Omental fat pad (tissue), 4 donors: ENCODE data around the gene SF1. TPM values are rescaled to one million over a fixed set of nuclear protein-coding genes. Genes with fewer than 3 reads are reported as not detected.

ENCODE experiments used
- ATAC-seq: fragments of 150-250 bp; one replicate; pipeline ENCODE4 v1.9.1; 2016; ENCODE audit warnings: mild to moderate bottlenecking, moderate library complexity; ENCODE audit not compliant: low FRiP score
- DNase-seq: peaks from one replicate; pipeline ENCODE4 v3.0.0-alpha.2; 2019; ENCODE audit warnings: low spot score
- CTCF ChIP-seq, 3 donors: fragments of 450-650 bp; IDR thresholded peaks; one replicate each; pipeline ENCODE4 v1.5.1; 2016 to 2017; ENCODE audit warnings: antibody characterized with exemption in 3 of 3, mild to moderate bottlenecking in 3 of 3, moderate library complexity in 2 of 3
- total RNA-seq, 4 donors: library from RNA; depleted of rRNA; stranded (reverse); fragments of >200 nt; gene quantifications; one replicate each; pipeline ENCODE4 v1.1.0, GENCODE V29; 2016

SF1 gene
- total RNA-seq, 4 donors from 2014 or later = 209 to 411 (median 320) TPM

GRCh38 chr11:64753380-64754123 lies 24.8 kb downstream of the SF1 start:
- no peak for TF ChIP-seq CTCF (IDR thresholded peaks at IDR 0.05)
- no peak for DNase-seq
- ATAC-seq = no peak

- TF ChIP-seq CTCF (IDR thresholded peaks at IDR 0.05) = no peak
- DNase-seq (no peak), ATAC-seq (no peak)
Measured at GRCh38 chr11:64753019-64753379, 25.3 kb downstream of the SF1 start.

- DNase-seq (no peak), ATAC-seq (no peak)
- no peak for TF ChIP-seq CTCF (IDR thresholded peaks at IDR 0.05)
Measured at GRCh38 chr11:64752175-64752970, 26.0 kb downstream of the SF1 start.

- DNase-seq (no peak), ATAC-seq (no peak)
- TF ChIP-seq CTCF (IDR thresholded peaks at IDR 0.05) = no peak
Measured at GRCh38 chr11:64751580-64751979, 26.8 kb downstream of the SF1 start.

- TF ChIP-seq CTCF (IDR thresholded peaks at IDR 0.05) = no peak
- DNase-seq (no peak), ATAC-seq (no peak)
Measured at GRCh38 chr11:64751136-64751535, 27.2 kb downstream of the SF1 start.

- no peak for TF ChIP-seq CTCF (IDR thresholded peaks at IDR 0.05)
- no peak for DNase-seq
Measured at GRCh38 chr11:64750361-64751054, 27.8 kb downstream of the SF1 start.

More at GRCh38 chr11:64750361-64751054, 27.8 kb downstream of the SF1 start:
- ATAC-seq = no peak
